IMR-90 (cell line): ENCODE data around the gene CCP110. TPM values are rescaled to one million over a fixed set of nuclear protein-coding genes. Genes with fewer than 3 reads are reported as not detected.

ENCODE experiments used
- ATAC-seq: fragments of 200-7000 bp; cut with Tn5 transposase; 2 replicates; pipeline ENCODE4 v1.9.1; 2020; ENCODE audit warnings: low read depth, mild to moderate bottlenecking, moderate library complexity
- BruUV-seq: library from RNA; stranded (reverse); fragments of 400-500 nt; replicated peaks from 2 replicates; lab custom pipeline; 2021; lab: Mats Ljungman, UMichigan
- CTCF ChIA-PET: fragments of 300-600 bp; formaldehyde crosslinking; extraction: SDS; loops from one replicate; lab custom pipeline; 2021; ENCODE audit warnings: antibody characterized with exemption; lab: Yijun Ruan, JAX
- POLR2A ChIA-PET: fragments of 300-600 bp; sonication (Branson Sonifier 250); formaldehyde crosslinking; loops from one replicate; lab custom pipeline; 2022; ENCODE audit warnings: antibody characterized with exemption; ENCODE audit not compliant: unreplicated experiment; lab: Charles Lee
- DNase-seq: peaks from one replicate; pipeline ENCODE4 v3.0.0; 2013
- H2AFZ ChIP-seq: replicated peaks from 2 replicates; pipeline ENCODE3; 2013; ENCODE audit warnings: low read length, mild to moderate bottlenecking; ENCODE audit not compliant: poor library complexity
- H2AK5ac ChIP-seq: 2 replicates; pipeline ENCODE4 v1.6.1; 2013; ENCODE audit warnings: low read depth, low read length, inconsistent platforms
- H2AK9ac ChIP-seq: replicated peaks from 2 replicates; pipeline ENCODE3; 2013; ENCODE audit warnings: mild to moderate bottlenecking, low read depth, low read length, moderate library complexity; ENCODE audit not compliant: poor library complexity
- H2BK120ac ChIP-seq: 2 replicates; pipeline ENCODE4 v1.6.1; 2013; ENCODE audit warnings: low read depth, low read length, inconsistent platforms
- H2BK15ac ChIP-seq: 3 replicates; pipeline ENCODE4 v1.6.1; 2013; ENCODE audit warnings: low read depth, low read length, inconsistent platforms
- H2BK20ac ChIP-seq: 2 replicates; pipeline ENCODE4 v1.6.1; 2013; ENCODE audit warnings: low read depth, mild to moderate bottlenecking, inconsistent platforms, low read length, moderate library complexity
- H2BK5ac ChIP-seq: 2 replicates; pipeline ENCODE4 v1.6.1; 2013; ENCODE audit warnings: mild to moderate bottlenecking, low read depth, low read length, inconsistent platforms; ENCODE audit not compliant: poor library complexity, severe bottlenecking
- H3K14ac ChIP-seq: replicated peaks from 2 replicates; pipeline ENCODE4 v1.6.1; 2013; ENCODE audit warnings: low read depth, low read length, inconsistent platforms
- H3K18ac ChIP-seq: 2 replicates; pipeline ENCODE4 v1.6.1; 2013; ENCODE audit warnings: low read depth, low read length, control low read depth
- H3K23ac ChIP-seq: 2 replicates; pipeline ENCODE4 v1.6.1; 2013; ENCODE audit warnings: low read depth, low read length, inconsistent platforms
- H3K27ac ChIP-seq: 2 replicates; pipeline ENCODE4 v1.5.1; 2013; ENCODE audit warnings: mild to moderate bottlenecking, control low read depth, low read length; ENCODE audit not compliant: insufficient read depth
- H3K27me3 ChIP-seq: 2 replicates; pipeline ENCODE4 v1.6.1; 2013; ENCODE audit warnings: low read length; ENCODE audit not compliant: control insufficient read depth, insufficient read depth
- H3K36me3 ChIP-seq: 2 replicates; pipeline ENCODE4 v1.6.1; 2013; ENCODE audit warnings: low read length, mixed read lengths; ENCODE audit not compliant: control insufficient read depth, insufficient read depth
- H3K4ac ChIP-seq: 2 replicates; pipeline ENCODE4 v1.6.1; 2013; ENCODE audit warnings: low read depth, low read length, inconsistent platforms
- H3K4me1 ChIP-seq: 2 replicates; pipeline ENCODE4 v1.6.1; 2013; ENCODE audit warnings: low read length, mixed read lengths; ENCODE audit not compliant: control insufficient read depth, insufficient read depth
- H3K4me2 ChIP-seq: 2 replicates; pipeline ENCODE4 v1.6.1; 2013; ENCODE audit warnings: low read depth, mild to moderate bottlenecking, control low read depth, low read length, moderate library complexity
- H3K4me3 ChIP-seq: 2 replicates; pipeline ENCODE4 v1.5.1; 2013; ENCODE audit warnings: low read depth, mild to moderate bottlenecking, control low read depth, low read length, moderate library complexity; ENCODE audit not compliant: insufficient read depth
- H3K56ac ChIP-seq: 2 replicates; pipeline ENCODE4 v1.6.1; 2013; ENCODE audit warnings: low read length, inconsistent platforms; ENCODE audit not compliant: insufficient read depth; ENCODE audit errors: extremely low read depth
- H3K79me1 ChIP-seq, 2 experiments: 2 replicates each; pipeline ENCODE4 v1.6.1; 2013; ENCODE audit warnings: low read length in 2 of 2, inconsistent platforms in 1 of 2, low read depth in 1 of 2
- H3K9ac ChIP-seq: 2 replicates; pipeline ENCODE4 v1.6.1; 2013; ENCODE audit warnings: low read depth, low read length, control low read depth
- H3K9me1 ChIP-seq: 2 replicates; pipeline ENCODE4 v1.6.1; 2013; ENCODE audit warnings: low read length, inconsistent platforms; ENCODE audit not compliant: insufficient read depth
- H3K9me3 ChIP-seq: 2 replicates; pipeline ENCODE4 v1.6.1; 2013; ENCODE audit warnings: low read length; ENCODE audit not compliant: control insufficient read depth, insufficient read depth
- H4K20me1 ChIP-seq: 2 replicates; pipeline ENCODE4 v1.6.1; 2013; ENCODE audit warnings: low read length, inconsistent platforms; ENCODE audit not compliant: insufficient read depth
- H4K5ac ChIP-seq: 2 replicates; pipeline ENCODE4 v1.6.1; 2013; ENCODE audit warnings: mild to moderate bottlenecking, low read depth, low read length, control low read depth
- H4K8ac ChIP-seq, 2 experiments: 2 replicates each; pipeline ENCODE4 v1.6.1; 2013; ENCODE audit warnings: low read depth in 2 of 2, low read length in 2 of 2, control low read depth in 1 of 2, inconsistent platforms in 1 of 2
- H4K91ac ChIP-seq: 2 replicates; pipeline ENCODE4 v1.6.1; 2013; ENCODE audit warnings: low read depth, low read length, inconsistent platforms; ENCODE audit not compliant: insufficient read depth
- BHLHE40 ChIP-seq: fragments of 150-350 bp; IDR thresholded peaks from 2 replicates; pipeline ENCODE4 v1.6.1; 2016; ENCODE audit warnings: mild to moderate bottlenecking, low read depth, low read length
- CEBPB ChIP-seq: IDR thresholded peaks from 2 replicates; pipeline ENCODE4 v1.6.1; 2012; ENCODE audit warnings: low read depth, low read length, improper control_type of control experiment
- CHD1 ChIP-seq: IDR thresholded peaks from 2 replicates; pipeline ENCODE4 v1.6.1; 2012; ENCODE audit warnings: low read depth, low read length, improper control_type of control experiment
- FOS ChIP-seq: fragments of 150-350 bp; IDR thresholded peaks from 2 replicates; pipeline ENCODE4 v1.6.1; 2016; ENCODE audit warnings: low read depth, low read length
- MAFK ChIP-seq: IDR thresholded peaks from 2 replicates; pipeline ENCODE4 v1.6.1; 2012; ENCODE audit warnings: low read depth, low read length, improper control_type of control experiment
- MAZ ChIP-seq: IDR thresholded peaks from 2 replicates; pipeline ENCODE4 v1.6.1; 2012; ENCODE audit warnings: low read depth, mild to moderate bottlenecking, low read length, improper control_type of control experiment, moderate library complexity, borderline replicate concordance
- MXI1 ChIP-seq: IDR thresholded peaks from 2 replicates; pipeline ENCODE4 v1.6.1; 2012; ENCODE audit warnings: low read depth, mild to moderate bottlenecking, low read length, moderate library complexity, borderline replicate concordance
- NFE2L2 ChIP-seq: fragments of 150-350 bp; IDR thresholded peaks from 2 replicates; pipeline ENCODE4 v1.6.1; 2016; ENCODE audit warnings: low read depth, mild to moderate bottlenecking, low read length
- POLR2A ChIP-seq: IDR thresholded peaks from 2 replicates; pipeline ENCODE4 v1.6.1; 2012; ENCODE audit warnings: mild to moderate bottlenecking, low read depth, low read length
- RAD21 ChIP-seq: IDR thresholded peaks from 2 replicates; pipeline ENCODE4 v1.6.1; 2012; ENCODE audit warnings: low read length, improper control_type of control experiment
- RCOR1 ChIP-seq: IDR thresholded peaks from 2 replicates; pipeline ENCODE4 v1.6.1; 2012; ENCODE audit warnings: mild to moderate bottlenecking, low read length, improper control_type of control experiment; ENCODE audit not compliant: insufficient replicate concordance
- RFX5 ChIP-seq: IDR thresholded peaks from 2 replicates; pipeline ENCODE4 v1.8.0; 2012; ENCODE audit warnings: low read depth, mild to moderate bottlenecking, low read length, moderate library complexity
- SMC3 ChIP-seq: fragments of 150-350 bp; IDR thresholded peaks from 2 replicates; pipeline ENCODE4 v1.6.1; 2016; ENCODE audit warnings: low read depth, mild to moderate bottlenecking, antibody characterized with exemption, low read length, moderate library complexity
- WGBS, 2 experiments: methylation state at CpG; one replicate each; pipeline versions ENCODE4 v1.1.5 to v1.1.7; 2013; ENCODE audit warnings: missing lambda C conversion rate in 2 of 2; ENCODE audit not compliant: insufficient read length in 1 of 2; ENCODE audit errors: extremely low coverage in 2 of 2; 5-methylcytosine and 5-hydroxymethylcytosine counted together
- dilution Hi-C: fragments of 300-500 bp; cut with HindIII; formaldehyde crosslinking; loops from one replicate; pipeline ENCODE4 v1.14.3; 2018; ENCODE audit warnings: low sequenced_read_pairs; ENCODE audit not compliant: unreplicated experiment
- in situ Hi-C: fragments of 300-500 bp; cut with MboI; formaldehyde crosslinking; loops from 3 replicates; pipeline ENCODE4 v1.14.3; 2019; ENCODE audit warnings: low sequenced_read_pairs, inconsistent platforms, mixed read lengths
- intact Hi-C: fragments of 100-400 bp; cut with micrococcal nuclease; formaldehyde crosslinking; loops from 2 replicates; pipeline ENCODE4 v1.10.0; 2022
- polyA plus RNA-seq, 3 experiments: library from polyadenylated mRNA; depleted of rRNA; stranded (reverse); fragments of >200 nt; gene quantifications; 2 replicates each; pipeline ENCODE4 v1.2.3, GENCODE V29; 2012; ENCODE audit warnings: low replicate concordance in 1 of 3
- total RNA-seq: library from RNA; depleted of rRNA; stranded (reverse); fragments of >200 nt; gene quantifications from 2 replicates; pipeline ENCODE4 v1.2.3, GENCODE V29; 2012
- TF ChIP-seq, protein P1 (sequence below): conservative IDR thresholded peaks from 2 replicates; pipeline ENCODE4 v1.5.1; 2012; ENCODE audit warnings: mild to moderate bottlenecking, low read depth, low read length, improper control_type of control experiment
- TF ChIP-seq, protein P2 (sequence below): fragments of 150-350 bp; IDR thresholded peaks from 2 replicates; pipeline ENCODE4 v1.6.1; 2016; ENCODE audit warnings: low read depth, mild to moderate bottlenecking, low read length, moderate library complexity, borderline replicate concordance
- TF ChIP-seq, protein P3 (sequence below): fragments of 150-350 bp; IDR thresholded peaks from 2 replicates; pipeline ENCODE4 v1.6.1; 2017; ENCODE audit warnings: mild to moderate bottlenecking, antibody characterized with exemption, low read length, low read depth

Gene CCP110
- total and polyA plus RNA-seq, 2 of the 4 experiments (the other 2 are of a cell fraction) = 4.7 to 7.7 TPM

DNA sequence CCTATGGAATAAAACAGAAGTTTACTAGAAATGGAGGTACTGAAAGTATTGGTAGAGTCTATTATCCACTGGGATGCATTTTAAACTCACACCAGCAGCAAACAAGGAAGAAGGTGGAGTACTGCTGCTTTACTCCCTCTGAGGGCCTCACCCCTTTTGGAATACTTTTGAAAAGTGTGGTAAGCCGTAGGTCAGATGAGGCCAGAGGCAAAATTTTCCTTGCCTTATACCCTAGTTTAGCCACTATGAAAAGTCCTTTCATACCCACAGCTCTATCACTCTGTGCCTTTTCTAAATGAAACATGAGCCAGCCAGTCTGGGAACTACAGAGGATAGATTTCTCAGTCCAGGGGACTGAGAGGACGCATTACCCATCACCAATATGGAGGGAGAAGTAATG lies 15.9 kb upstream of the CCP110 start:
- WGBS, 2 experiments = no CpG with 5 or more reads among the region's 2 CpGs
- in situ Hi-C loops = no loop called here
- H3K36me3 ChIP-seq = peaks cover 27% of the 10 kb centered on the region

More for the DNA sequence above, 15.9 kb upstream of the CCP110 start:
- Histone ChIP-seq H2BK20ac (no peak overlapping the region), H3K79me1 (peaks cover 0 to 10% of the 10 kb centered on the region in 2 experiments; a peak in 2 of 4 replicates), H3K18ac (no peak overlapping the region), H3K56ac (no peak overlapping the region), H4K20me1 (no peaks in the 10 kb centered on the region), H3K27me3 (no peaks in the 10 kb centered on the region), H2AK9ac (no peak overlapping the region), H3K4me1 (no peaks in the 10 kb centered on the region), H3K23ac (no peak overlapping the region), H2BK15ac (no peak overlapping the region), H2AK5ac (no peak overlapping the region), H3K4me2 (no peak overlapping the region), H3K9me3 (no peaks in the 10 kb centered on the region), H4K91ac (no peak overlapping the region), H3K9me1 (no peaks in the 10 kb centered on the region), H4K8ac (no peak overlapping the region), H3K4ac (no peak overlapping the region), H3K4me3 (no peak overlapping the region), H2BK5ac (no peak overlapping the region), H3K14ac (no peak overlapping the region), H2BK120ac (no peak overlapping the region), H2AFZ (no peak overlapping the region), H4K5ac (no peak overlapping the region), H3K9ac (no peak overlapping the region), H3K27ac (no peak overlapping the region)
- intact Hi-C loops = no loop called here
- TF ChIP-seq, protein P1, sequence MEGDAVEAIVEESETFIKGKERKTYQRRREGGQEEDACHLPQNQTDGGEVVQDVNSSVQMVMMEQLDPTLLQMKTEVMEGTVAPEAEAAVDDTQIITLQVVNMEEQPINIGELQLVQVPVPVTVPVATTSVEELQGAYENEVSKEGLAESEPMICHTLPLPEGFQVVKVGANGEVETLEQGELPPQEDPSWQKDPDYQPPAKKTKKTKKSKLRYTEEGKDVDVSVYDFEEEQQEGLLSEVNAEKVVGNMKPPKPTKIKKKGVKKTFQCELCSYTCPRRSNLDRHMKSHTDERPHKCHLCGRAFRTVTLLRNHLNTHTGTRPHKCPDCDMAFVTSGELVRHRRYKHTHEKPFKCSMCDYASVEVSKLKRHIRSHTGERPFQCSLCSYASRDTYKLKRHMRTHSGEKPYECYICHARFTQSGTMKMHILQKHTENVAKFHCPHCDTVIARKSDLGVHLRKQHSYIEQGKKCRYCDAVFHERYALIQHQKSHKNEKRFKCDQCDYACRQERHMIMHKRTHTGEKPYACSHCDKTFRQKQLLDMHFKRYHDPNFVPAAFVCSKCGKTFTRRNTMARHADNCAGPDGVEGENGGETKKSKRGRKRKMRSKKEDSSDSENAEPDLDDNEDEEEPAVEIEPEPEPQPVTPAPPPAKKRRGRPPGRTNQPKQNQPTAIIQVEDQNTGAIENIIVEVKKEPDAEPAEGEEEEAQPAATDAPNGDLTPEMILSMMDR = no peak
- no peak for TF ChIP-seq RFX5
- no peak for TF ChIP-seq RAD21
- TF ChIP-seq SMC3 = no peak
- TF ChIP-seq, protein P2, sequence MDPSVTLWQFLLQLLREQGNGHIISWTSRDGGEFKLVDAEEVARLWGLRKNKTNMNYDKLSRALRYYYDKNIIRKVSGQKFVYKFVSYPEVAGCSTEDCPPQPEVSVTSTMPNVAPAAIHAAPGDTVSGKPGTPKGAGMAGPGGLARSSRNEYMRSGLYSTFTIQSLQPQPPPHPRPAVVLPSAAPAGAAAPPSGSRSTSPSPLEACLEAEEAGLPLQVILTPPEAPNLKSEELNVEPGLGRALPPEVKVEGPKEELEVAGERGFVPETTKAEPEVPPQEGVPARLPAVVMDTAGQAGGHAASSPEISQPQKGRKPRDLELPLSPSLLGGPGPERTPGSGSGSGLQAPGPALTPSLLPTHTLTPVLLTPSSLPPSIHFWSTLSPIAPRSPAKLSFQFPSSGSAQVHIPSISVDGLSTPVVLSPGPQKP = no peak
- TF ChIP-seq MAFK = no peak
- TF ChIP-seq RCOR1 = no peak
- TF ChIP-seq MAZ = no peak
- TF ChIP-seq, protein P3, sequence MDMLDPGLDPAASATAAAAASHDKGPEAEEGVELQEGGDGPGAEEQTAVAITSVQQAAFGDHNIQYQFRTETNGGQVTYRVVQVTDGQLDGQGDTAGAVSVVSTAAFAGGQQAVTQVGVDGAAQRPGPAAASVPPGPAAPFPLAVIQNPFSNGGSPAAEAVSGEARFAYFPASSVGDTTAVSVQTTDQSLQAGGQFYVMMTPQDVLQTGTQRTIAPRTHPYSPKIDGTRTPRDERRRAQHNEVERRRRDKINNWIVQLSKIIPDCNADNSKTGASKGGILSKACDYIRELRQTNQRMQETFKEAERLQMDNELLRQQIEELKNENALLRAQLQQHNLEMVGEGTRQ = no peak
- no peak for TF ChIP-seq NFE2L2
- no peak for TF ChIP-seq FOS
- TF ChIP-seq CHD1 = no peak
- no peak for TF ChIP-seq BHLHE40
- TF ChIP-seq MXI1 = no peak
- no peak for TF ChIP-seq CEBPB
- TF ChIP-seq POLR2A = no peak
- no peak for ATAC-seq
- ChIA-PET POLR2A (no interaction called here), CTCF (no interaction called here)
- dilution Hi-C loops = no loop called here
- no peak for DNase-seq
- no TSS peak for BruUV-seq
